ENCODE results near the gene SLC35F3.

The SLC35F3 gene

GRCh38 chr1:233912909-233913308, 8.4 kb downstream of the SLC35F3 start:
- no peak for DNase-seq

GRCh38 chr1:233916706-233917105, 12.2 kb downstream of the SLC35F3 start:
- no peak for DNase-seq

- DNase-seq = no peak
Observed at GRCh38 chr1:233919786-233920185, 15.3 kb downstream of the SLC35F3 start.

- DNase-seq = no peak
Observed at GRCh38 chr1:233928123-233928522, 23.6 kb downstream of the SLC35F3 start.

GRCh38 chr1:233933339-233933738, 28.9 kb downstream of the SLC35F3 start:
- no peak for DNase-seq

GRCh38 chr1:233935297-233935868, 30.9 kb downstream of the SLC35F3 start:
- DNase-seq = no peak

- no peak for DNase-seq
Observed at GRCh38 chr1:233936422-233936821, 31.9 kb downstream of the SLC35F3 start.

GRCh38 chr1:233936842-233937241, 32.4 kb downstream of the SLC35F3 start:
- DNase-seq = no peak

- DNase-seq = no peak
Observed at GRCh38 chr1:233938476-233938875, 34.0 kb downstream of the SLC35F3 start.

GRCh38 chr1:233939451-233939850, 35.0 kb downstream of the SLC35F3 start:
- no peak for DNase-seq

GRCh38 chr1:233940908-233941307, 36.4 kb downstream of the SLC35F3 start:
- no peak for DNase-seq

- no peak for DNase-seq
Observed at GRCh38 chr1:233944601-233945000, 40.1 kb downstream of the SLC35F3 start.

- DNase-seq = no peak
Observed at GRCh38 chr1:233945573-233945972, 41.1 kb downstream of the SLC35F3 start.

GRCh38 chr1:233945979-233946378, 41.5 kb downstream of the SLC35F3 start:
- no peak for DNase-seq

- no peak for DNase-seq
Observed at GRCh38 chr1:233946724-233947123, 42.2 kb downstream of the SLC35F3 start.

- DNase-seq = no peak
Observed at GRCh38 chr1:233951804-233952203, 47.3 kb downstream of the SLC35F3 start.

GRCh38 chr1:233957691-233958090, 53.2 kb downstream of the SLC35F3 start:
- no peak for DNase-seq

- DNase-seq = no peak
Observed at GRCh38 chr1:233959102-233959501, 54.6 kb downstream of the SLC35F3 start.

GRCh38 chr1:233959971-233960370, 55.5 kb downstream of the SLC35F3 start:
- no peak for DNase-seq

- DNase-seq = no peak
Observed at GRCh38 chr1:233960386-233960785, 55.9 kb downstream of the SLC35F3 start.

GRCh38 chr1:233962878-233963277, 58.4 kb downstream of the SLC35F3 start:
- DNase-seq = no peak

GRCh38 chr1:233965856-233966255, 61.4 kb downstream of the SLC35F3 start:
- DNase-seq = no peak

- no peak for DNase-seq
Observed at GRCh38 chr1:233971753-233972152, 67.3 kb downstream of the SLC35F3 start.

- DNase-seq = no peak
Observed at GRCh38 chr1:233972563-233972950, 68.1 kb downstream of the SLC35F3 start.

GRCh38 chr1:233972951-233973635, 68.6 kb downstream of the SLC35F3 start:
- DNase-seq = no peak

All from NCI-H524 treated with DMSO at 0.1 percent for 48 hours (cell line).